Endothelial cell of umbilical vein (primary cell): Measurements from ENCODE around the gene MYLIP. TPM values are rescaled to one million over a fixed set of nuclear protein-coding genes. Genes with fewer than 3 reads are reported as not detected.

Experiments used
- BruUV-seq: library from RNA; stranded (reverse); fragments of 400-500 nt; replicated peaks from 2 replicates; lab custom pipeline; 2021; lab: Mats Ljungman, UMichigan
- CTCF ChIA-PET: fragments of 300-600, 350-600 bp; sonication (Branson Sonifier 250); formaldehyde crosslinking; loops from one replicate; lab custom pipeline; 2021; ENCODE audit warnings: antibody characterized with exemption, inconsistent platforms; lab: Charles Lee
- POLR2A ChIA-PET: fragments of 300-600, 350-600 bp; sonication (Branson Sonifier 250); formaldehyde crosslinking; loops from one replicate; lab custom pipeline; 2021; ENCODE audit warnings: antibody characterized with exemption, inconsistent platforms; lab: Charles Lee
- DNase-seq: peaks from one replicate; pipeline ENCODE4 v3.0.0-alpha.2; 2011; ENCODE audit warnings: low read depth, low spot score
- FAIRE-seq: peaks from 2 replicates; lab custom pipeline; 2011; peaks lifted over from hg19 to GRCh38; lab: Jason Lieb, UNC
- H2AFZ ChIP-seq: 2 replicates; pipeline ENCODE4 v1.6.0; 2012; ENCODE audit warnings: low read depth, low read length, control low read depth, inconsistent platforms
- H3K27ac ChIP-seq: 2 replicates; pipeline ENCODE4 v1.5.1; 2011; ENCODE audit warnings: low read depth, mild to moderate bottlenecking, control low read depth, low read length, moderate library complexity; ENCODE audit not compliant: insufficient read depth
- H3K27me3 ChIP-seq, 2 experiments: 2 replicates each; pipeline versions ENCODE4 v1.6.0 to v1.6.1; 2011; ENCODE audit warnings: low read length in 2 of 2, mixed read lengths in 1 of 2; ENCODE audit not compliant: control insufficient read depth in 2 of 2, insufficient read depth in 2 of 2
- H3K36me3 ChIP-seq, 2 experiments: 2 replicates in 1 of 2; 3 replicates in 1 of 2; pipeline ENCODE4 v1.5.1; 2011; ENCODE audit warnings: low read length in 2 of 2, mild to moderate bottlenecking in 1 of 2, moderate library complexity in 1 of 2; ENCODE audit not compliant: control insufficient read depth in 2 of 2, insufficient read depth in 2 of 2; ENCODE audit errors: extremely low read depth in 1 of 2
- H3K4me1 ChIP-seq: 3 replicates; pipeline ENCODE4 v1.5.1; 2011; ENCODE audit warnings: mild to moderate bottlenecking, low read length; ENCODE audit not compliant: control insufficient read depth, insufficient read depth; ENCODE audit errors: extremely low read depth
- H3K4me2 ChIP-seq: 2 replicates; pipeline ENCODE4 v1.6.1; 2011; ENCODE audit warnings: low read length, control low read depth, mixed read lengths; ENCODE audit not compliant: insufficient read depth
- H3K4me3 ChIP-seq, 3 experiments: fragments of 200-600 bp in 1 of 3; sonication (generic), shearing (Covaris generic) in 1 of 3; replicated peaks in 1 of 3; 2 replicates each; pipeline ENCODE4 v1.5.1; 2011 to 2016; ENCODE audit warnings: control low read depth in 3 of 3, low read length in 3 of 3, mild to moderate bottlenecking in 2 of 3, inconsistent platforms in 1 of 3, low read depth in 1 of 3, moderate library complexity in 1 of 3; ENCODE audit not compliant: insufficient read depth in 1 of 3
- H3K79me2 ChIP-seq: 2 replicates; pipeline ENCODE4 v1.6.0; 2012; ENCODE audit warnings: low read length, inconsistent platforms; ENCODE audit not compliant: control insufficient read depth, insufficient read depth
- H3K9ac ChIP-seq: replicated peaks from 2 replicates; pipeline ENCODE3; 2011; ENCODE audit warnings: low read length, control low read depth; ENCODE audit not compliant: insufficient read depth; ENCODE audit errors: extremely low read depth
- H3K9me1 ChIP-seq: replicated peaks from 3 replicates; pipeline ENCODE4 v1.6.0; 2011; ENCODE audit warnings: mild to moderate bottlenecking, low read length; ENCODE audit not compliant: control insufficient read depth, insufficient read depth; ENCODE audit errors: extremely low read depth
- H3K9me3 ChIP-seq: replicated peaks from 2 replicates; pipeline ENCODE4 v1.5.1; 2012; ENCODE audit warnings: low read length, inconsistent platforms; ENCODE audit not compliant: control insufficient read depth, insufficient read depth
- H4K20me1 ChIP-seq: replicated peaks from 2 replicates; pipeline ENCODE3; 2011; ENCODE audit warnings: mild to moderate bottlenecking, low read length; ENCODE audit not compliant: control insufficient read depth, insufficient read depth; ENCODE audit errors: extremely low read depth
- CTCF ChIP-seq, 2 donors: IDR thresholded peaks; 1 replicate in 1 of 2; 2 replicates in 1 of 2; pipeline ENCODE4 v1.5.1; 2011; ENCODE audit warnings: low read length in 2 of 2, mild to moderate bottlenecking in 2 of 2, moderate library complexity in 2 of 2, control low read depth in 1 of 2, inconsistent platforms in 1 of 2, low read depth in 1 of 2; ENCODE audit not compliant: insufficient read depth in 1 of 2; ENCODE audit errors: extremely low read depth in 1 of 2
- EZH2 ChIP-seq: IDR thresholded peaks from 2 replicates; pipeline ENCODE4 v1.6.1; 2012; ENCODE audit warnings: borderline replicate concordance, low read depth, mild to moderate bottlenecking, moderate library complexity, low read length, inconsistent platforms; ENCODE audit not compliant: severe bottlenecking
- FOS ChIP-seq: IDR thresholded peaks from 2 replicates; pipeline ENCODE4 v1.6.1; 2011; ENCODE audit warnings: mild to moderate bottlenecking, low read length, moderate library complexity, borderline replicate concordance; ENCODE audit not compliant: insufficient read depth
- GATA2 ChIP-seq: IDR thresholded peaks from 2 replicates; pipeline ENCODE4 v1.7.0; 2011; ENCODE audit warnings: low read depth, mild to moderate bottlenecking, moderate library complexity, mixed read lengths, low read length; ENCODE audit not compliant: insufficient read length, insufficient read depth
- JUN ChIP-seq: IDR thresholded peaks from 2 replicates; pipeline ENCODE4 v1.6.1; 2011; ENCODE audit warnings: borderline replicate concordance, low read depth; ENCODE audit not compliant: insufficient read length, insufficient read depth
- MAX ChIP-seq: IDR thresholded peaks from 2 replicates; pipeline ENCODE4 v1.6.1; 2011; ENCODE audit not compliant: insufficient read depth, insufficient read length
- MYC ChIP-seq: IDR thresholded peaks from one replicate; pipeline ENCODE4 v1.6.1; 2011; ENCODE audit warnings: mild to moderate bottlenecking, low read depth, low read length
- POLR2A ChIP-seq: IDR thresholded peaks from 2 replicates; pipeline ENCODE4 v1.6.1; 2012; ENCODE audit warnings: low read depth, mild to moderate bottlenecking, control low read depth, low read length
- POLR2AphosphoS5 ChIP-seq: IDR thresholded peaks from 2 replicates; pipeline ENCODE4 v1.6.1; 2012; ENCODE audit warnings: low read depth, mild to moderate bottlenecking, control low read depth, low read length, moderate library complexity; ENCODE audit not compliant: insufficient read depth
- dilution Hi-C: fragments of 300-500 bp; cut with MboI; formaldehyde crosslinking; loops from one replicate; pipeline ENCODE4 v1.15.0; 2019; ENCODE audit warnings: low sequenced_read_pairs; ENCODE audit not compliant: extremely low pct_ligation_motif_present
- intact Hi-C: fragments of 100-400 bp; cut with micrococcal nuclease; formaldehyde crosslinking; loops from one replicate; pipeline ENCODE4 v1.10.0; 2022
- polyA plus RNA-seq, 4 experiments: library from polyadenylated mRNA; depleted of rRNA in 3 of 4; stranded (reverse) in 3 of 4; unstranded in 1 of 4; fragments of >200 nt; gene quantifications; 2 replicates each; pipeline versions ENCODE4 v1.2.1 to v1.2.3, GENCODE V29; 2011 to 2012; ENCODE audit warnings: missing spikeins in 1 of 4
- total RNA-seq: library from RNA; stranded (reverse); gene quantifications from 2 replicates; pipeline ENCODE4 v1.2.3, GENCODE V29; 2021

The MYLIP gene
- total and polyA plus RNA-seq, 2 donors (not counting 3 experiments of a cell fraction or from before 2014, with no cell fraction given) = 16.9 to 19.2 TPM

GRCh38 chr6:16121339-16121738 is 7.5 kb upstream of the MYLIP start:
- H3K27ac ChIP-seq = no peak overlapping the region
- no peak overlapping the region for H3K9ac ChIP-seq
- CTCF ChIA-PET = interaction anchor here (1.6 kb wide), 1 partner anchor 430 kb away, joined by 5 read pairs; no protein-coding TSS in a partner anchor
- H3K4me2 ChIP-seq = no peak overlapping the region
- dilution Hi-C loops (no loop called here), intact Hi-C loops (no loop called here)
- H3K79me2 ChIP-seq = no peaks in the 10 kb centered on the region
- H4K20me1 ChIP-seq = no peaks in the 10 kb centered on the region
- FAIRE-seq (no peak), DNase-seq (no peak)
- no peaks in the 10 kb centered on the region for H3K4me1 ChIP-seq
- H3K36me3 ChIP-seq = no peaks in the 10 kb centered on the region
- H3K4me3 ChIP-seq = no peak overlapping the region
- no peaks in the 10 kb centered on the region for H3K9me3 ChIP-seq
- BruUV-seq = no TSS peak
- H3K9me1 ChIP-seq = no peaks in the 10 kb centered on the region
- TF ChIP-seq GATA2 (no peak), EZH2 (no peak), POLR2AphosphoS5 (no peak), JUN (no peak), POLR2A (no peak), MYC (no peak), FOS (no peak), MAX (no peak), CTCF (IDR thresholded peaks at IDR 0.05; ENCODE audit: extremely low read depth in 1 of 2, insufficient read depth in 1 of 2, low read depth in 1 of 2, low read length in 2 of 2) (no peak)
- no peak overlapping the region for H2AFZ ChIP-seq
- POLR2A ChIA-PET = no interaction called here
- H3K27me3 ChIP-seq = peaks cover 11 to 14% of the 10 kb centered on the region in 2 experiments
